Measurements from ENCODE around the gene NOXO1.
A peak's percentile ranks its signal among the peaks of the same experiment; 100 is the strongest.

NOXO1 gene

DNA sequence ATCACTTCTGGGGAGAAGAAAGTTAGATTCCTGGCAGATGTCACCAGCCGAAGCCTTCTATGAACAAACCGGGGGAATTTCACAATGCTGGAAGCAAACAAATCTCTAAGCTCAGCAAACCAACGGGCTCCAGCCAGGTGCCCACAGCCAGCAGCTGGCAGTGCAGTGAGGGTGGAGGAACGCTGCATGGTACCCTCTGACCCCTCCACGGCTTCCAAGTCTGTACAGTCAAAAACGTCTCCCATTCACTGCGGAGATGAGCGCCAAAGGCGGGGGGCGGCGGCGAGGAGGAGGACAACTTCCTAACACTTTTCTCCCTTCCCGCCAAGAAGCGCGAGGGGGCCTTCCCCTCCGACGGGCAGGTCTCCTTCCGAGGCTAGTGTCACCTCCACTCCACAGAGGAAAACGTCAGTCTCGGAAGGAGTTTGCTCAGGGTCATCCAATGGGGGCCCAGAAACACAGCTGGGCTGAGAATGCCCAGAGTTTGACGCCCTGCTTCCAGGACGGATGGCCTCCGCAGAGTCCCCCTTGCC is 27.4 kb upstream of the NOXO1 start:
- Histone ChIP-seq H3K4me1 (peaks cover 29% of the 10 kb centered on the region), H3K27me3 (no peaks in the 10 kb centered on the region), H3K4me3 (ENCODE audit: low read depth, low read length) (peak overlapping the region; percentile 91), H3K36me3 (peaks cover 18% of the 10 kb centered on the region), H3K9me3 (no peaks in the 10 kb centered on the region)
- DNase-seq: no peak
- no peak for TF ChIP-seq CTCF (IDR thresholded peaks at IDR 0.05; ENCODE audit: low read depth, low read length)

GRCh38 chr16:2008009-2008526 is 26.8 kb upstream of the NOXO1 start:
- Histone ChIP-seq H3K36me3 (peaks cover 24% of the 10 kb centered on the region), H3K4me1 (peaks cover 29% of the 10 kb centered on the region)
- no peak for TF ChIP-seq CTCF (IDR thresholded peaks at IDR 0.05; ENCODE audit: low read depth, low read length)

GRCh38 chr16:2007081-2007836 is 26.0 kb upstream of the NOXO1 start:
- DNase-seq: no peak
- no peaks in the 10 kb centered on the region for H3K27me3 ChIP-seq
- peak overlapping the region; percentile 91 for H3K4me3 ChIP-seq (ENCODE audit: low read depth, low read length)
- no peak for TF ChIP-seq CTCF (IDR thresholded peaks at IDR 0.05; ENCODE audit: low read depth, low read length)
- H3K4me1 ChIP-seq: peaks cover 29% of the 10 kb centered on the region
- H3K9me3 ChIP-seq: no peaks in the 10 kb centered on the region
- H3K36me3 ChIP-seq: peaks cover 32% of the 10 kb centered on the region

More at GRCh38 chr16:2008009-2008526, 26.8 kb upstream of the NOXO1 start:
- no peaks in the 10 kb centered on the region for H3K9me3 ChIP-seq
- H3K4me3 ChIP-seq (ENCODE audit: low read depth, low read length): peak overlapping the region; percentile 91
- DNase-seq: no peak
- no peaks in the 10 kb centered on the region for H3K27me3 ChIP-seq

GRCh38 chr16:2006317-2006716 is 25.0 kb upstream of the NOXO1 start:
- Histone ChIP-seq H3K9me3 (no peaks in the 10 kb centered on the region), H3K36me3 (peaks cover 42% of the 10 kb centered on the region), H3K4me1 (peaks cover 29% of the 10 kb centered on the region), H3K27me3 (no peaks in the 10 kb centered on the region), H3K4me3 (ENCODE audit: low read depth, low read length) (no peak overlapping the region)
- DNase-seq: peak; percentile 13
- no peak for TF ChIP-seq CTCF (IDR thresholded peaks at IDR 0.05; ENCODE audit: low read depth, low read length)

DNA sequence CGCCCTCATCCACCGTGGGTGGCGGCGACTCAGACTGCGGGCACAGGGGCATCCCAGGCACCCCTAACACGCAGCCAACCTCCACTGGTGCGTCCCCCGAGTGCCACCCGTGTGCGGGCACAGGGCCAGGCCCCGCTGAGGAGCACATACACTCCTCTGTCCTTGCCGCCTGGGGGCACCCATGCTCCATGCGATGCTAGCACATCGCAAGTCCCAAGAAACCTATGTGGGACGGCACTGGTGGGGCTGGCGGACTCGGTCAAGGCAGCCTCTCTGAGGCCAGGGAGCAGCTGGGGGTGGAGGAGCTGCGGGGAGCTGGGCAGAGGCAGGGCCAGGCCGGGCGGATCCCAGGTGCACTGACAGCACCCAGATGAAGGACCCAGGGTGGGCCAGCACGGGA is 24.4 kb upstream of the NOXO1 start:
- Histone ChIP-seq H3K27me3 (no peaks in the 10 kb centered on the region), H3K36me3 (peaks cover 49% of the 10 kb centered on the region), H3K4me3 (ENCODE audit: low read depth, low read length) (no peak overlapping the region; the same call in 1 of the 2 replicates), H3K4me1 (peaks cover 29% of the 10 kb centered on the region), H3K9me3 (no peaks in the 10 kb centered on the region)
- TF ChIP-seq CTCF (IDR thresholded peaks at IDR 0.05; ENCODE audit: low read depth, low read length): peak; percentile 65
- DNase-seq: peak; percentile 89
